A673 (cell line): ENCODE measurements around the gene RPL39L. TPM values are rescaled to one million over a fixed set of nuclear protein-coding genes. Genes with fewer than 3 reads are reported as not detected.
A peak's percentile ranks its signal among the peaks of the same experiment; 100 is the strongest.

Source experiments
- BruUV-seq: library from RNA; stranded (reverse); fragments of 400-500 nt; replicated peaks from 2 replicates; lab custom pipeline; 2021; lab: Mats Ljungman, UMichigan
- CTCF ChIA-PET: fragments of 300-600 bp; sonication (Branson Sonifier 250); formaldehyde crosslinking; loops from one replicate; lab custom pipeline; 2022; ENCODE audit warnings: antibody characterized with exemption; lab: Charles Lee
- POLR2A ChIA-PET: fragments of 300-600 bp; sonication (Branson Sonifier 250); formaldehyde crosslinking; loops from one replicate; lab custom pipeline; 2022; ENCODE audit warnings: antibody characterized with exemption; ENCODE audit not compliant: low non-redundant PET; lab: Charles Lee
- DNase-seq: peaks from one replicate; pipeline ENCODE4 v3.0.0-alpha.2; 2015; ENCODE audit warnings: low spot score
- H3K27ac ChIP-seq: fragments of 200-600 bp; sonication (generic); 2 replicates; pipeline ENCODE4 v1.5.1; 2016; ENCODE audit warnings: mixed run types, low read depth, mild to moderate bottlenecking, mixed read lengths, antibody characterized with exemption, low read length; ENCODE audit not compliant: poor library complexity, severe bottlenecking
- H3K27me3 ChIP-seq: fragments of 200-600 bp; sonication (generic); replicated peaks from 2 replicates; pipeline ENCODE4 v1.6.1; 2017; ENCODE audit warnings: mixed run types, low read depth, mild to moderate bottlenecking, mixed read lengths, antibody characterized with exemption, low read length; ENCODE audit not compliant: insufficient read depth, poor library complexity
- H3K36me3 ChIP-seq: fragments of 200-600 bp; sonication (generic); 2 replicates; pipeline ENCODE4 v1.6.1; 2016; ENCODE audit warnings: mixed run types, mild to moderate bottlenecking, mixed read lengths, antibody characterized with exemption, low read length; ENCODE audit not compliant: insufficient read depth, poor library complexity, severe bottlenecking
- H3K4me1 ChIP-seq: fragments of 200-600 bp; sonication (generic); 2 replicates; pipeline ENCODE4 v1.6.1; 2017; ENCODE audit warnings: mixed run types, mild to moderate bottlenecking, mixed read lengths, antibody characterized with exemption, low read length; ENCODE audit not compliant: insufficient read depth, poor library complexity, severe bottlenecking
- H3K4me3 ChIP-seq: fragments of 200-600 bp; sonication (generic); 2 replicates; pipeline ENCODE4 v1.5.1; 2016; ENCODE audit warnings: low read depth, mixed run types, mild to moderate bottlenecking, mixed read lengths, low read length; ENCODE audit not compliant: poor library complexity, severe bottlenecking
- H3K9me3 ChIP-seq: fragments of 200-600 bp; sonication (generic); 2 replicates; pipeline ENCODE4 v1.6.1; 2016; ENCODE audit warnings: mixed run types, low read depth, mild to moderate bottlenecking, mixed read lengths, antibody characterized with exemption, low read length; ENCODE audit not compliant: poor library complexity, severe bottlenecking
- EZH2 ChIP-seq: fragments of 200-600 bp; sonication (generic); IDR thresholded peaks from 2 replicates; pipeline ENCODE4 v1.6.1; 2017; ENCODE audit warnings: borderline replicate concordance, low read depth, mild to moderate bottlenecking, mixed read lengths, antibody characterized with exemption, low read length; ENCODE audit not compliant: poor library complexity, severe bottlenecking
- intact Hi-C: fragments of 100-400 bp; cut with micrococcal nuclease; formaldehyde crosslinking; loops from one replicate; pipeline ENCODE4 v1.10.0; 2022; ENCODE audit not compliant: unreplicated experiment
- total RNA-seq: library from RNA; stranded (reverse); gene quantifications from 2 replicates; pipeline ENCODE4 v1.2.3, GENCODE V29; 2021
- TF ChIP-seq, protein P1 (sequence below): fragments of 300-800, 200-600 bp; sonication (generic); conservative IDR thresholded peaks from 2 replicates; pipeline ENCODE4 v1.5.1; 2017; ENCODE audit warnings: low read depth, mild to moderate bottlenecking, antibody characterized with exemption, low read length, moderate library complexity, mixed read lengths

The RPL39L gene
- total RNA-seq, 1 experiment from 2014 or later = 35.3 TPM

DNA sequence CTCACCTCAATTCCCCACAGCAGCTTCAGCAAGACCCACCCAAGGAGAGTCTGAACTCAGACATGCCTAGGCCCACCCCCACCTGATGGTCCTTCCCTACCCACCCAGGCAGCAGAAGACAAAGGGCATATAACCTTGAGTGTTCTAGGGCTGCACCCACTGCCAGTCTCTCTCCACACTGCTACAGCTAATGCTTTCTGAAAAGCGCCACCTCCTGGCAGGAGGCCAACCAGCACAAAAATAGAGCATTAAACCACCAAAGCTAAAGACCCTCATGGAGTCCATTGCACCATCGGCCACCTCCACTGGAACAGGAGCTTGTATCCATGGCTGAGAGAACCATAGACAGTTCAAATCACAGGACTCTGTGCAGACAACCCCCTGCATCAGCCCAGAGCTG, 11.3 kb upstream of the RPL39L start:
- Histone ChIP-seq H3K27ac (no peak overlapping the region), H3K4me3 (no peak overlapping the region), H3K9me3 (no peaks in the 10 kb centered on the region), H3K36me3 (no peaks in the 10 kb centered on the region), H3K27me3 (no peaks in the 10 kb centered on the region), H3K4me1 (no peaks in the 10 kb centered on the region)
- intact Hi-C loops = no loop called here
- ChIA-PET CTCF (interaction anchor here (0.6 to 1.7 kb wide), 6 partner anchors 11 to 302 kb away, joined by 3 to 9 read pairs (median 6); partner anchors contain the start of gene RPL39L), POLR2A (no interaction called here)
- BruUV-seq = no TSS peak
- TF ChIP-seq, protein P1, sequence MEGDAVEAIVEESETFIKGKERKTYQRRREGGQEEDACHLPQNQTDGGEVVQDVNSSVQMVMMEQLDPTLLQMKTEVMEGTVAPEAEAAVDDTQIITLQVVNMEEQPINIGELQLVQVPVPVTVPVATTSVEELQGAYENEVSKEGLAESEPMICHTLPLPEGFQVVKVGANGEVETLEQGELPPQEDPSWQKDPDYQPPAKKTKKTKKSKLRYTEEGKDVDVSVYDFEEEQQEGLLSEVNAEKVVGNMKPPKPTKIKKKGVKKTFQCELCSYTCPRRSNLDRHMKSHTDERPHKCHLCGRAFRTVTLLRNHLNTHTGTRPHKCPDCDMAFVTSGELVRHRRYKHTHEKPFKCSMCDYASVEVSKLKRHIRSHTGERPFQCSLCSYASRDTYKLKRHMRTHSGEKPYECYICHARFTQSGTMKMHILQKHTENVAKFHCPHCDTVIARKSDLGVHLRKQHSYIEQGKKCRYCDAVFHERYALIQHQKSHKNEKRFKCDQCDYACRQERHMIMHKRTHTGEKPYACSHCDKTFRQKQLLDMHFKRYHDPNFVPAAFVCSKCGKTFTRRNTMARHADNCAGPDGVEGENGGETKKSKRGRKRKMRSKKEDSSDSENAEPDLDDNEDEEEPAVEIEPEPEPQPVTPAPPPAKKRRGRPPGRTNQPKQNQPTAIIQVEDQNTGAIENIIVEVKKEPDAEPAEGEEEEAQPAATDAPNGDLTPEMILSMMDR = peak; percentile 56
- TF ChIP-seq EZH2 = no peak
- peak; percentile 67 for DNase-seq

GRCh38 chr3:187150186-187150585, 10.9 kb upstream of the RPL39L start:
- POLR2A ChIA-PET = no interaction called here
- intact Hi-C loops = no loop called here

GRCh38 chr3:187146389-187146788, 7.1 kb upstream of the RPL39L start:
- no peak for DNase-seq
- H3K4me1 ChIP-seq = no peaks in the 10 kb centered on the region
- peaks cover 4% of the 10 kb centered on the region for H3K9me3 ChIP-seq
- H3K36me3 ChIP-seq = no peaks in the 10 kb centered on the region
- no peak overlapping the region for H3K27ac ChIP-seq
- no TSS peak for BruUV-seq
- no peak for TF ChIP-seq EZH2
- TF ChIP-seq, protein P1 = no peak
- H3K4me3 ChIP-seq = no peak overlapping the region
- intact Hi-C loops = no loop called here
- CTCF ChIA-PET = no interaction called here
- H3K27me3 ChIP-seq = no peaks in the 10 kb centered on the region
- POLR2A ChIA-PET = no interaction called here

More at GRCh38 chr3:187150186-187150585, 10.9 kb upstream of the RPL39L start:
- BruUV-seq = no TSS peak
- Histone ChIP-seq H3K36me3 (no peaks in the 10 kb centered on the region), H3K9me3 (no peaks in the 10 kb centered on the region), H3K27me3 (no peaks in the 10 kb centered on the region), H3K4me3 (no peak overlapping the region), H3K4me1 (no peaks in the 10 kb centered on the region), H3K27ac (no peak overlapping the region)
- TF ChIP-seq, protein P1 = no peak
- TF ChIP-seq EZH2 = no peak
- CTCF ChIA-PET = interaction anchor here (0.6 to 1.7 kb wide), 6 partner anchors 11 to 301 kb away, joined by 3 to 9 read pairs (median 6); partner anchors contain the start of gene RPL39L
- DNase-seq = no peak
